HepG2 (cell line): ENCODE data around the gene BOD1L1. TPM values are rescaled to one million over a fixed set of nuclear protein-coding genes. Genes with fewer than 3 reads are reported as not detected.

Source experiments
- ATAC-seq: fragments of 200-7000 bp; cut with Tn5 transposase; 3 replicates; pipeline ENCODE4 v1.9.1; 2020; ENCODE audit warnings: mild to moderate bottlenecking, moderate library complexity
- BruUV-seq: library from RNA; stranded (reverse); fragments of 400-500 nt; replicated peaks from 2 replicates; lab custom pipeline; 2021; lab: Mats Ljungman, UMichigan
- CTCF ChIA-PET: fragments of 300-600 bp; formaldehyde crosslinking; extraction: SDS; loops from one replicate; lab custom pipeline; 2021; ENCODE audit warnings: low total read pairs, inconsistent platforms, low intra/inter-chr PET ratio; lab: Yijun Ruan, JAX
- POLR2A ChIA-PET: fragments of 350-600 bp; sonication (Branson Sonifier 250); formaldehyde crosslinking; loops from one replicate; lab custom pipeline; 2020; ENCODE audit warnings: antibody characterized with exemption, inconsistent platforms; lab: Yijun Ruan, JAX
- DNase-seq: peaks from one replicate; pipeline ENCODE4 v3.0.0-alpha.2; 2015; ENCODE audit warnings: low spot score
- FAIRE-seq: peaks from 3 replicates; lab custom pipeline; 2011; peaks lifted over from hg19 to GRCh38; lab: Jason Lieb, UNC
- H2AFZ ChIP-seq: one replicate; pipeline ENCODE4 v1.6.1; 2011; ENCODE audit warnings: low read length, inconsistent platforms
- H3K27ac ChIP-seq: fragments of 300-600 bp; 3 replicates; pipeline ENCODE4 v1.8.0; 2011; ENCODE audit warnings: mixed run types, mild to moderate bottlenecking, mixed read lengths, low read length, inconsistent platforms; ENCODE audit not compliant: insufficient read depth; ENCODE audit errors: extremely low read length
- H3K27me3 ChIP-seq, 2 experiments: fragments of 200-600 bp in 1 of 2; 2 replicates in 1 of 2; 3 replicates in 1 of 2; pipeline versions ENCODE4 v1.6.0 to v1.8.0; 2011; ENCODE audit warnings: low read length in 2 of 2, mild to moderate bottlenecking in 2 of 2, moderate library complexity in 2 of 2, inconsistent platforms in 1 of 2; ENCODE audit not compliant: insufficient read depth in 2 of 2, control insufficient read depth in 1 of 2
- H3K36me3 ChIP-seq, 2 experiments: fragments of 200-600 bp in 1 of 2; replicated peaks in 1 of 2; 2 replicates in 1 of 2; 3 replicates in 1 of 2; pipeline versions ENCODE4 v1.5.1 to v1.8.0; 2011; ENCODE audit warnings: low read length in 2 of 2, inconsistent platforms in 1 of 2; ENCODE audit not compliant: insufficient read depth in 2 of 2, control insufficient read depth in 1 of 2
- H3K4me1 ChIP-seq: 2 replicates; pipeline ENCODE4 v1.5.1; 2012; ENCODE audit warnings: low read length, inconsistent platforms; ENCODE audit not compliant: insufficient read depth
- H3K4me2 ChIP-seq: 2 replicates; pipeline ENCODE4 v1.6.0; 2011; ENCODE audit warnings: low read depth, low read length, inconsistent platforms
- H3K4me3 ChIP-seq, 3 experiments: fragments of 200-600 bp in 1 of 3; sonication (generic), shearing (Covaris generic) in 1 of 3; replicated peaks in 1 of 3; 2 replicates each; pipeline ENCODE4 v1.5.1; 2011 to 2016; ENCODE audit warnings: low read length in 3 of 3, inconsistent platforms in 2 of 3, low read depth in 2 of 3, mild to moderate bottlenecking in 2 of 3, control low read depth in 1 of 3, mixed read lengths in 1 of 3; ENCODE audit not compliant: insufficient read depth in 1 of 3
- H3K79me2 ChIP-seq: one replicate; pipeline ENCODE4 v1.6.1; 2011; ENCODE audit warnings: low read length, inconsistent platforms; ENCODE audit not compliant: insufficient read depth
- H3K9ac ChIP-seq: 2 replicates; pipeline ENCODE4 v1.6.0; 2011; ENCODE audit warnings: mild to moderate bottlenecking, low read depth, low read length, inconsistent platforms; ENCODE audit not compliant: insufficient read depth
- H3K9me3 ChIP-seq: 2 replicates; pipeline ENCODE4 v1.5.1; 2012; ENCODE audit warnings: mild to moderate bottlenecking, low read length
- H4K20me1 ChIP-seq: 2 replicates; pipeline ENCODE4 v1.6.0; 2011; ENCODE audit warnings: inconsistent platforms, mild to moderate bottlenecking, low read length, moderate library complexity; ENCODE audit not compliant: insufficient read depth
- CBX2 ChIP-seq, 2 experiments: fragments of 200-600 bp in 1 of 2; sonication (generic); formaldehyde crosslinking in 1 of 2; IDR thresholded peaks; 2 replicates each; pipeline versions ENCODE4 v1.7.0 to v1.8.1; 2018 to 2022; ENCODE audit warnings: low read depth in 2 of 2, low read length in 1 of 2, mild to moderate bottlenecking in 1 of 2, missing genetic modification reagents in 1 of 2
- PBX2 ChIP-seq: IDR thresholded peaks from 2 replicates; pipeline ENCODE4 v1.6.1; 2016; ENCODE audit warnings: control low read depth
- POGZ ChIP-seq: sonication (generic); formaldehyde crosslinking; IDR thresholded peaks from 2 replicates; pipeline ENCODE4 v1.4.0; 2020; ENCODE audit warnings: mild to moderate bottlenecking, missing genetic modification reagents
- RXRA ChIP-seq: sonication (generic); formaldehyde crosslinking; IDR thresholded peaks from 2 replicates; pipeline ENCODE4 v1.5.1; 2020; ENCODE audit warnings: missing genetic modification reagents
- TBX2 ChIP-seq: sonication (generic); formaldehyde crosslinking; IDR thresholded peaks from 2 replicates; pipeline ENCODE4 v1.5.0; 2020; ENCODE audit warnings: missing genetic modification reagents, mild to moderate bottlenecking, borderline replicate concordance
- ZNF468 ChIP-seq: sonication (generic); formaldehyde crosslinking; IDR thresholded peaks from 2 replicates; pipeline ENCODE4 v1.8.0; 2022; ENCODE audit warnings: mild to moderate bottlenecking, moderate library complexity, missing genetic modification reagents
- ZNF749 ChIP-seq: sonication (generic); formaldehyde crosslinking; IDR thresholded peaks from 2 replicates; pipeline ENCODE4 v1.8.0; 2022; ENCODE audit warnings: mild to moderate bottlenecking, missing genetic modification reagents, moderate library complexity, borderline replicate concordance
- ZNF75D ChIP-seq: sonication (generic); formaldehyde crosslinking; IDR thresholded peaks from 2 replicates; pipeline ENCODE4 v1.8.1; 2023; ENCODE audit warnings: missing genetic modification reagents, mild to moderate bottlenecking, borderline replicate concordance
- WGBS: methylation state at CpG from one replicate; pipeline ENCODE4 v1.1.6; 2017; ENCODE audit warnings: low lambda C conversion rate; 5-methylcytosine and 5-hydroxymethylcytosine counted together
- in situ Hi-C: cut with HindIII; loops from 2 replicates; pipeline ENCODE4 v1.10.0; 2017; ENCODE audit warnings: low pct_unique_long_range_greater_than_20kb; ENCODE audit not compliant: extremely low pct_ligation_motif_present
- intact Hi-C: fragments of 100-400 bp; cut with micrococcal nuclease; formaldehyde crosslinking; loops from one replicate; pipeline ENCODE4 v1.10.0; 2022; ENCODE audit not compliant: unreplicated experiment
- polyA plus RNA-seq, 8 experiments: library from polyadenylated mRNA; depleted of rRNA in 3 of 8; stranded (reverse) in 7 of 8; unstranded in 1 of 8; fragments of >200 nt; fragmentation: Illumina TruSeq in 4 of 8; extraction: Trizol in 4 of 8; gene quantifications; 2 replicates each; pipeline versions ENCODE4 v1.2.1 to v1.2.3, GENCODE V29; 2011 to 2016; ENCODE audit warnings: low read depth in 4 of 8, missing spikeins in 1 of 8, mixed read lengths in 1 of 8; ENCODE audit not compliant: insufficient read depth in 1 of 8
- total RNA-seq, 5 experiments: library from RNA; depleted of rRNA; stranded (reverse); fragments of >200 nt; fragmentation: Illumina TruSeq; extraction: Trizol; gene quantifications; 2 replicates each; pipeline ENCODE4 v1.2.3, GENCODE V29; 2016; ENCODE audit warnings: low read depth in 1 of 5

BOD1L1 gene
- total and polyA plus RNA-seq, 2 of the 13 experiments (the other 11 are each of a cell fraction or from before 2014, with no cell fraction given): 11.7 to 17.9 TPM

DNA sequence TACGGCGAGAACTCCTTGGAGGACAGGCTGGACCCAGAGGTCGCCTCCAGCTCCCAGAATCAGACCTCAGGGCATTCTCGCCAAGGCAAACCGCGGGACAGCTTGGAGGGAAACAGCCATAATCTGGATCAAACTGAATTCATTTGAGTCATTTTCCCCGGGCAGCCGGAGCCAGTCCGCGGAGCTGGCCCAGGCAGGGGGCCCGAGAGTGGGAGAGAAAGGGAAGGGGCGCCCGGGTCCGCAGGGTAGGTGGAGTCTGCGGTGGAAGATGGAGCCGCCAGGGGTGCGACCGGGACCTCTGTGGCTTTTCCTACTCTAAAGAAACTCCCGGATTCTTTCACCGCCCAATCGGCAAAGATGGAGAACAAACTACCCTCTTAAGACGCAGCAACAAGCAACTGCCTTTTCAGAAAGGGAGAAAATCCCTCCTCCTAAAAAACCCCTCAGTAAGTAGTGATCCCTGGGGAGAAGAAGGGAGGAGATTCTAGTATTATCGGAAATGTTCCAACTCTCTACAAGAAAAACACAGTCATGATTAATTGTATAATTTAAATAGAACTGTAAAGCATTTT is 88.4 kb downstream of the BOD1L1 start:
- H3K9ac ChIP-seq: no peak overlapping the region
- no peak for FAIRE-seq
- H2AFZ ChIP-seq: no peak overlapping the region
- intact Hi-C loops: no loop called here
- 28% methylated on average over 23 of the region's 23 CpGs for WGBS
- H3K9me3 ChIP-seq: no peaks in the 10 kb centered on the region
- H3K79me2 ChIP-seq: no peaks in the 10 kb centered on the region
- DNase-seq: no peak
- H3K36me3 ChIP-seq: no peaks in the 10 kb centered on the region
- in situ Hi-C loops: no loop called here
- ChIA-PET CTCF (no interaction called here), POLR2A (no interaction called here)
- H4K20me1 ChIP-seq: 0 out of 2 replicates have a peak, but pooled peaks cover 2% of the 10 kb centered on the region
- H3K27me3 ChIP-seq: peaks cover 11 to 76% of the 10 kb centered on the region in 2 experiments; a peak in 4 of 5 replicates
- BruUV-seq: no TSS peak
- no peak overlapping the region for H3K27ac ChIP-seq
- TF ChIP-seq POGZ (CRISPR knock-in tag) (no peak), ZNF468 (CRISPR knock-in tag) (no peak), RXRA (CRISPR knock-in tag) (no peak), TBX2 (CRISPR knock-in tag) (no peak), PBX2 (CRISPR knock-in tag) (no peak), CBX2 (IDR thresholded peaks at IDR 0.05; ENCODE audit: low read depth, low read length) (peak; percentile 83; the same call in 1 of the 2 replicates), CBX2 (CRISPR knock-in tag; IDR thresholded peaks at IDR 0.05; ENCODE audit: low read depth) (no peak), ZNF75D (no peak), ZNF749 (CRISPR knock-in tag) (no peak)
- H3K4me3 ChIP-seq: no peak overlapping the region
- H3K4me2 ChIP-seq: peak overlapping the region; percentile 71; the same call in 1 of the 2 replicates
- peaks cover 36% of the 10 kb centered on the region for H3K4me1 ChIP-seq
- ATAC-seq: no peak
